Pancreas (tissue), 10 donors: ENCODE data around the gene C6orf118. TPM values are rescaled to one million over a fixed set of nuclear protein-coding genes. Genes with fewer than 3 reads are reported as not detected.

Experiments
- ATAC-seq, 4 donors: fragments of 200-7000 bp; cut with Tn5 transposase; one replicate each; pipeline versions ENCODE4 v1.8.0 to v1.9.1; 2020; ENCODE audit warnings: mild to moderate bottlenecking in 4 of 4, moderate library complexity in 4 of 4
- DNase-seq, 6 donors: peaks; one replicate each; pipeline ENCODE4 v3.0.0-alpha.2; 2020
- FAIRE-seq: peaks from 2 replicates; lab custom pipeline; 2012; peaks lifted over from hg19 to GRCh38; lab: Jason Lieb, UNC
- H3K27ac ChIP-seq, 4 donors: fragments of 200-600 bp; sonication (generic); 1 replicate in 3 of 4; 2 replicates in 1 of 4; pipeline versions ENCODE4 v1.5.0 to v1.8.0; 2020
- H3K27me3 ChIP-seq, 4 donors: fragments of 200-600 bp; one replicate each; pipeline ENCODE4 v1.8.0; 2021
- H3K36me3 ChIP-seq, 3 donors: fragments of 200-600 bp; sonication (generic) in 1 of 3; one replicate each; pipeline versions ENCODE4 v1.5.0 to v1.8.0; 2020 to 2021
- H3K4me1 ChIP-seq, 3 donors: fragments of 200-600 bp; one replicate each; pipeline ENCODE4 v1.8.0; 2021
- H3K4me3 ChIP-seq, 4 donors: fragments of 200-600 bp; sonication (generic) in 2 of 4; one replicate each; pipeline versions ENCODE4 v1.5.0 to v1.8.0; 2020 to 2021
- H3K9me3 ChIP-seq, 4 donors: fragments of 200-600 bp; one replicate each; pipeline ENCODE4 v1.8.0; 2021
- WGBS, 2 donors: extraction: QIAGEN DNeasy Blood & Tissue Kit; methylation state at CpG; one replicate each; pipeline ENCODE4 v1.1.7; 2013; 5-methylcytosine and 5-hydroxymethylcytosine counted together
- intact Hi-C, 3 donors: fragments of 100-400 bp; cut with DNase I; formaldehyde crosslinking; loops; one replicate each; pipeline versions ENCODE4 v1.11.1 to v1.14.2; 2022
- polyA plus RNA-seq, 2 donors: library from polyadenylated mRNA; stranded (reverse); fragments of 200-250 nt; gene quantifications; one replicate each; pipeline ENCODE4 v1.2.3, GENCODE V29; 2013
- total RNA-seq, 6 donors: library from RNA; stranded (reverse); fragmentation: NEBNext Ultra II Directional in 4 of 6; extraction: Animal tissue kit (Norgen Biotek cat#: 25700) in 4 of 6; gene quantifications; one replicate each; pipeline versions ENCODE4 v1.2.1 to v1.2.4, GENCODE V29; 2021 to 2023
- TF ChIP-seq, protein P1 (sequence below), 4 donors: fragments of 200-600 bp; sonication (generic) in 3 of 4; IDR thresholded peaks; one replicate each; pipeline versions ENCODE4 v1.5.0 to v1.8.0; 2021; ENCODE audit warnings: antibody characterized with exemption in 4 of 4
- donor health status: healthy with polysubstance abuse.
- donor health status: DM: no; HTN: no; CAD: no; lungs with moderate emphysema.
- donor health status: DM: no; HTN: no; CAD: no.
- donor health status: control.
- donor health status: control.
- donor health status: Bipolar disorder and iron deficiency.
- donor health status: DM: yes; HTN: yes; CAD: no.
- donor health status: DM: no; HTN: no; CAD: no.
- donor health status: DM: no; HTN: no; CAD: no.
- donor health status: DM: yes; HTN: yes; CAD: no.

C6orf118 gene
- total and polyA plus RNA-seq, 8 donors, result 0.05 to 0.19 TPM; not detected in 6

DNA sequence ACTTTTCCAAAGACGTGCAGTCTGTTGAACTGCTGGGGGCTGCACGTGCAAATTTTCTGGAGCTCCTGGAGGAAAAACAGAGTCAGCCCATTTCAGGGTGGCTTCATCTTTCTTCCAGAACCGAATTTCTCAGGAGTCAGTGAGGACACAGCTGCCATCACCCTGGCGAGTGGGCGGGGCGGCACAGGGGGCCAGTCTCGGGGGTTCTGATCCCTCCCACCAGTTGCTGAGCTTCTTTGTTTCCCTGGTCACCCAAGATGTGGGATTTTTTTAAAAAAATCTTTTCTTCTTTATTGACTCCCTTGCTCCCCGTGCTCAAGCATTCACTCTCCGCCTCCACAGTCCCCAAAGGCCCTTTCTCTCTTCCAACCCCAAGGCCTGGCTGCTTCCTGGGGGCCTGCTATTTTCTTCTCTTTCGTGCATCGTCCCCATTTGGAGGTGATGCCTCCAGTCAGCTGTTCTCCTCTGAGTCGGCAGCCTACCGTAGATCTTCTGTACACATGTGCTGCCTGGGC is 8.9 kb downstream of the C6orf118 start:
- Histone ChIP-seq H3K27me3 (no peaks in the 10 kb centered on the region), H3K36me3 (no peaks in the 10 kb centered on the region), H3K9me3 (no peaks in the 10 kb centered on the region), H3K4me3 (no peak overlapping the region), H3K27ac (no peak overlapping the region), H3K4me1 (no peaks in the 10 kb centered on the region)
- DNase-seq (no peak), ATAC-seq (no peak), FAIRE-seq (no peak)
- TF ChIP-seq, protein P1, sequence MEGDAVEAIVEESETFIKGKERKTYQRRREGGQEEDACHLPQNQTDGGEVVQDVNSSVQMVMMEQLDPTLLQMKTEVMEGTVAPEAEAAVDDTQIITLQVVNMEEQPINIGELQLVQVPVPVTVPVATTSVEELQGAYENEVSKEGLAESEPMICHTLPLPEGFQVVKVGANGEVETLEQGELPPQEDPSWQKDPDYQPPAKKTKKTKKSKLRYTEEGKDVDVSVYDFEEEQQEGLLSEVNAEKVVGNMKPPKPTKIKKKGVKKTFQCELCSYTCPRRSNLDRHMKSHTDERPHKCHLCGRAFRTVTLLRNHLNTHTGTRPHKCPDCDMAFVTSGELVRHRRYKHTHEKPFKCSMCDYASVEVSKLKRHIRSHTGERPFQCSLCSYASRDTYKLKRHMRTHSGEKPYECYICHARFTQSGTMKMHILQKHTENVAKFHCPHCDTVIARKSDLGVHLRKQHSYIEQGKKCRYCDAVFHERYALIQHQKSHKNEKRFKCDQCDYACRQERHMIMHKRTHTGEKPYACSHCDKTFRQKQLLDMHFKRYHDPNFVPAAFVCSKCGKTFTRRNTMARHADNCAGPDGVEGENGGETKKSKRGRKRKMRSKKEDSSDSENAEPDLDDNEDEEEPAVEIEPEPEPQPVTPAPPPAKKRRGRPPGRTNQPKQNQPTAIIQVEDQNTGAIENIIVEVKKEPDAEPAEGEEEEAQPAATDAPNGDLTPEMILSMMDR (IDR thresholded peaks at IDR 0.05), result no peak
- intact Hi-C loops, result no loop called here
- 58 to 71% methylated on average over 13 of the region's 13 CpGs for WGBS, 2 donors

- TF ChIP-seq, protein P1 (IDR thresholded peaks at IDR 0.05), result no peak
- Histone ChIP-seq H3K36me3 (no peaks in the 10 kb centered on the region), H3K4me3 (no peak overlapping the region), H3K4me1 (no peaks in the 10 kb centered on the region), H3K27me3 (no peaks in the 10 kb centered on the region), H3K27ac (no peak overlapping the region), H3K9me3 (no peaks in the 10 kb centered on the region)
- ATAC-seq (no peak), FAIRE-seq (no peak), DNase-seq (no peak)
- 53 to 64% methylated on average over 5 of the region's 5 CpGs for WGBS, 2 donors
- intact Hi-C loops, result no loop called here
Observed at GRCh38 chr6:165298875-165299274, 10.5 kb downstream of the C6orf118 start.

GRCh38 chr6:165298402-165298801 is 11.0 kb downstream of the C6orf118 start:
- H3K36me3 ChIP-seq, result no peaks in the 10 kb centered on the region
- ATAC-seq, result no peak
- no peaks in the 10 kb centered on the region for H3K27me3 ChIP-seq
- TF ChIP-seq, protein P1 (IDR thresholded peaks at IDR 0.05), result no peak
- no peak for FAIRE-seq
- intact Hi-C loops, result no loop called here
- no peak for DNase-seq
- H3K27ac ChIP-seq, result no peak overlapping the region
- no peaks in the 10 kb centered on the region for H3K4me1 ChIP-seq
- no peak overlapping the region for H3K4me3 ChIP-seq
- H3K9me3 ChIP-seq, result no peaks in the 10 kb centered on the region
- WGBS, 2 donors, result 63 to 67% methylated on average over 6 of the region's 6 CpGs

- H3K27ac ChIP-seq, result no peak overlapping the region
- no peak for ATAC-seq
- H3K9me3 ChIP-seq, result no peaks in the 10 kb centered on the region
- TF ChIP-seq, protein P1 (IDR thresholded peaks at IDR 0.05), result no peak
- no peak overlapping the region for H3K4me3 ChIP-seq
- FAIRE-seq, result no peak
- 53 to 67% methylated on average over 6 of the region's 6 CpGs for WGBS, 2 donors
- intact Hi-C loops, result no loop called here
- DNase-seq, result no peak
- no peaks in the 10 kb centered on the region for H3K36me3 ChIP-seq
- no peaks in the 10 kb centered on the region for H3K27me3 ChIP-seq
- H3K4me1 ChIP-seq, result no peaks in the 10 kb centered on the region
Observed at GRCh38 chr6:165292657-165293056, 16.7 kb downstream of the C6orf118 start.

DNA sequence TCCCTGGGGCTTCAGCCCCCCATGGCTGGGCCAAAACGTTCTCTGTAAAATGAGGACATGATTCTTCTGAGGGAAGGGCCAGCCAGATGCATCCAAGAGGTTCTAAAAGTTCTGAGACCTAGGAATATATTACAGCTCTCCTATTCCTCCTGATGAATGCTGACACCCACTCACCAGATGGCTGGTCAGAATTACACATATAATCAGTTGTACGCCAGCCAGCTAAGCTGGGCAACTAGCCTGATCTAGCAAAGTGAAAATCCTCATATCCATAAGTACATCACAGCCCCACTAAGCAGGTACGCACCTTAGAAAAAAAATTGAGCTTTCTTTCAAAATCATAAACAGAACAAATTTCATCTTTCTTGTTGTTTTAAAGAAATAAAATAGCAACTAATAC is 34.8 kb downstream of the C6orf118 start:
- H3K9me3 ChIP-seq, result no peaks in the 10 kb centered on the region
- no peak for DNase-seq
- H3K27ac ChIP-seq, result no peak overlapping the region
- no peaks in the 10 kb centered on the region for H3K36me3 ChIP-seq
- H3K4me1 ChIP-seq, result no peaks in the 10 kb centered on the region
- H3K4me3 ChIP-seq, result no peak overlapping the region
- 57% methylated on average over 3 of the region's 3 CpGs for WGBS, 2 donors
- no peaks in the 10 kb centered on the region for H3K27me3 ChIP-seq
- intact Hi-C loops, result no loop called here
- no peak for FAIRE-seq
- TF ChIP-seq, protein P1 (IDR thresholded peaks at IDR 0.05), result no peak
- no peak for ATAC-seq
